ENCODE measurements around the gene LIN28B.
"Not testable (repeated sequence)": the region's sequence is repeated elsewhere in the genome, so short reads cannot be mapped to it uniquely, and the experiment has no call there.

LIN28B gene

GRCh38 chr6:104956731-104957294 lies at the start of gene LIN28B:
TSS of gene LIN28B (plus strand) at chr6:104957107. CDS start at chr6:104957251, 144 bp downstream.
- DNase-seq: no peak

GRCh38 chr6:104908031-104908887 lies 48.6 kb upstream of the LIN28B start:
- DNase-seq: no peak

- DNase-seq: no peak
Observed at GRCh38 chr6:104908888-104909525, 47.9 kb upstream of the LIN28B start.

- no peak for DNase-seq
Observed at GRCh38 chr6:104921896-104922295, 35.0 kb upstream of the LIN28B start.

- no peak for DNase-seq
Observed at GRCh38 chr6:104928141-104928540, 28.8 kb upstream of the LIN28B start.

- no peak for DNase-seq
Observed at GRCh38 chr6:104929353-104929752, 27.6 kb upstream of the LIN28B start.

GRCh38 chr6:104930939-104931338 lies 26.0 kb upstream of the LIN28B start:
- no peak for DNase-seq

GRCh38 chr6:104936766-104937535 lies 20.0 kb upstream of the LIN28B start:
- no peak for DNase-seq

GRCh38 chr6:104940238-104940892 lies 16.5 kb upstream of the LIN28B start:
- no peak for DNase-seq

- no peak for DNase-seq
Observed at GRCh38 chr6:104940893-104941728, 15.8 kb upstream of the LIN28B start.

- DNase-seq: no peak
Observed at GRCh38 chr6:104941729-104942091, 15.2 kb upstream of the LIN28B start.

GRCh38 chr6:104943781-104944180 lies 13.1 kb upstream of the LIN28B start:
- DNase-seq: no peak

GRCh38 chr6:104949206-104949605 lies 7.7 kb upstream of the LIN28B start:
- no peak for DNase-seq

- DNase-seq: no peak
Observed at GRCh38 chr6:104951677-104952076, 5.2 kb upstream of the LIN28B start.

- no peak for DNase-seq
Observed at GRCh38 chr6:104952911-104953399, 4.0 kb upstream of the LIN28B start.

GRCh38 chr6:104953400-104954189 lies 3.3 kb upstream of the LIN28B start:
- DNase-seq: not testable (repeated sequence)

- DNase-seq: no peak
Observed at GRCh38 chr6:104954190-104954797, 2.6 kb upstream of the LIN28B start.

GRCh38 chr6:104955491-104955890 lies 1.4 kb upstream of the LIN28B start:
- DNase-seq: no peak

GRCh38 chr6:104955927-104956730 lies 778 bp upstream of the LIN28B start:
- DNase-seq: no peak

Measured in RPMI8226 (cell line).